GM12878 (cell line): Measurements from ENCODE around the gene PRRT1B. TPM values are rescaled to one million over a fixed set of nuclear protein-coding genes. Genes with fewer than 3 reads are reported as not detected.

Experiments used
- HCFC1 ChIP-seq: fragments of 150-350 bp; IDR thresholded peaks from 2 replicates; pipeline ENCODE4 v1.6.1; 2014; ENCODE audit warnings: low read length
- NR2C2 ChIP-seq: IDR thresholded peaks from 2 replicates; pipeline ENCODE4 v1.6.1; 2011; ENCODE audit warnings: borderline replicate concordance, low read depth; ENCODE audit not compliant: control insufficient read depth, insufficient read length
- NRF1 ChIP-seq: conservative IDR thresholded peaks from 2 replicates; pipeline ENCODE4 v1.6.1; 2011; ENCODE audit warnings: mild to moderate bottlenecking, low read depth, low read length, improper control_type of control experiment
- RCOR1 ChIP-seq: conservative IDR thresholded peaks from 2 replicates; pipeline ENCODE4 v1.6.1; 2012; ENCODE audit warnings: low read depth, low read length, improper control_type of control experiment
- RELA ChIP-seq: fragments of 450-650 bp; IDR thresholded peaks from 2 replicates; pipeline ENCODE4 v1.8.0; 2014; ENCODE audit warnings: borderline replicate concordance; ENCODE audit not compliant: partially characterized antibody
- SREBF2 ChIP-seq: IDR thresholded peaks from 2 replicates; pipeline ENCODE4 v1.6.1; 2012; ENCODE audit warnings: mild to moderate bottlenecking, low read length
- ZNF207 ChIP-seq: fragments of 450-650 bp; IDR thresholded peaks from 2 replicates; pipeline ENCODE4 v1.6.1; 2014; ENCODE audit warnings: antibody characterized with exemption, mild to moderate bottlenecking, borderline replicate concordance
- ZNF687 ChIP-seq: fragments of 450-650 bp; IDR thresholded peaks from 2 replicates; pipeline ENCODE4 v1.6.1; 2017; ENCODE audit warnings: mild to moderate bottlenecking, moderate library complexity
- polyA plus RNA-seq, 11 experiments: library from polyadenylated mRNA; depleted of rRNA in 4 of 11; unstranded in 6 of 11; stranded (reverse) in 5 of 11; fragments of >200 nt; fragmentation: Nextera tagmentation in 4 of 11; fragmentation: Illumina TruSeq in 1 of 11; extraction: Ambion mirVana in 4 of 11; extraction: Trizol in 1 of 11; gene quantifications; 1 replicate in 1 of 11; 2 replicates in 10 of 11; pipeline versions ENCODE4 v1.2.1 to v1.2.3, GENCODE V29; 2011 to 2016; ENCODE audit warnings: inconsistent platforms in 2 of 11, missing spikeins in 2 of 11, low read depth in 1 of 11
- total RNA-seq, 4 experiments: library from RNA; depleted of rRNA in 3 of 4; stranded (reverse); fragments of >200 nt in 3 of 4; fragmentation: Illumina TruSeq in 1 of 4; extraction: Trizol in 1 of 4; gene quantifications; 2 replicates each; pipeline versions ENCODE4 v1.2.1 to v1.2.3, GENCODE V29; 2013 to 2021
- TF ChIP-seq, protein P1 (sequence below): IDR thresholded peaks from 2 replicates; pipeline ENCODE4 v1.6.1; 2012; ENCODE audit warnings: improper control_type of control experiment, low read depth, low read length; ENCODE audit not compliant: insufficient replicate concordance

PRRT1B gene
- total and polyA plus RNA-seq, 10 of the 15 experiments (the other 5 are each of a cell fraction or from before 2014, with no cell fraction given), result not detected

GRCh38 chr9:131580358-131580757 is 35.0 kb downstream of the PRRT1B start (continued):
- TF ChIP-seq, protein P1, sequence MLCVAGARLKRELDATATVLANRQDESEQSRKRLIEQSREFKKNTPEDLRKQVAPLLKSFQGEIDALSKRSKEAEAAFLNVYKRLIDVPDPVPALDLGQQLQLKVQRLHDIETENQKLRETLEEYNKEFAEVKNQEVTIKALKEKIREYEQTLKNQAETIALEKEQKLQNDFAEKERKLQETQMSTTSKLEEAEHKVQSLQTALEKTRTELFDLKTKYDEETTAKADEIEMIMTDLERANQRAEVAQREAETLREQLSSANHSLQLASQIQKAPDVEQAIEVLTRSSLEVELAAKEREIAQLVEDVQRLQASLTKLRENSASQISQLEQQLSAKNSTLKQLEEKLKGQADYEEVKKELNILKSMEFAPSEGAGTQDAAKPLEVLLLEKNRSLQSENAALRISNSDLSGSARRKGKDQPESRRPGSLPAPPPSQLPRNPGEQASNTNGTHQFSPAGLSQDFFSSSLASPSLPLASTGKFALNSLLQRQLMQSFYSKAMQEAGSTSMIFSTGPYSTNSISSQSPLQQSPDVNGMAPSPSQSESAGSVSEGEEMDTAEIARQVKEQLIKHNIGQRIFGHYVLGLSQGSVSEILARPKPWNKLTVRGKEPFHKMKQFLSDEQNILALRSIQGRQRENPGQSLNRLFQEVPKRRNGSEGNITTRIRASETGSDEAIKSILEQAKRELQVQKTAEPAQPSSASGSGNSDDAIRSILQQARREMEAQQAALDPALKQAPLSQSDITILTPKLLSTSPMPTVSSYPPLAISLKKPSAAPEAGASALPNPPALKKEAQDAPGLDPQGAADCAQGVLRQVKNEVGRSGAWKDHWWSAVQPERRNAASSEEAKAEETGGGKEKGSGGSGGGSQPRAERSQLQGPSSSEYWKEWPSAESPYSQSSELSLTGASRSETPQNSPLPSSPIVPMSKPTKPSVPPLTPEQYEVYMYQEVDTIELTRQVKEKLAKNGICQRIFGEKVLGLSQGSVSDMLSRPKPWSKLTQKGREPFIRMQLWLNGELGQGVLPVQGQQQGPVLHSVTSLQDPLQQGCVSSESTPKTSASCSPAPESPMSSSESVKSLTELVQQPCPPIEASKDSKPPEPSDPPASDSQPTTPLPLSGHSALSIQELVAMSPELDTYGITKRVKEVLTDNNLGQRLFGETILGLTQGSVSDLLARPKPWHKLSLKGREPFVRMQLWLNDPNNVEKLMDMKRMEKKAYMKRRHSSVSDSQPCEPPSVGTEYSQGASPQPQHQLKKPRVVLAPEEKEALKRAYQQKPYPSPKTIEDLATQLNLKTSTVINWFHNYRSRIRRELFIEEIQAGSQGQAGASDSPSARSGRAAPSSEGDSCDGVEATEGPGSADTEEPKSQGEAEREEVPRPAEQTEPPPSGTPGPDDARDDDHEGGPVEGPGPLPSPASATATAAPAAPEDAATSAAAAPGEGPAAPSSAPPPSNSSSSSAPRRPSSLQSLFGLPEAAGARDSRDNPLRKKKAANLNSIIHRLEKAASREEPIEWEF, result no peak
- TF ChIP-seq ZNF687 (no peak), NR2C2 (no peak), NRF1 (no peak), ZNF207 (no peak), RELA (no peak), RCOR1 (no peak), HCFC1 (no peak), SREBF2 (no peak)
